CD4-positive, alpha-beta T cell treated with Interferon alpha-2 for 1 hour (primary cell): ENCODE measurements around the gene TFAP2D.

Experiments used
- DNase-seq, 2 donors: peaks; one replicate each; pipeline ENCODE4 v3.0.0-alpha.2; 2020 to 2022

Gene TFAP2D

DNA sequence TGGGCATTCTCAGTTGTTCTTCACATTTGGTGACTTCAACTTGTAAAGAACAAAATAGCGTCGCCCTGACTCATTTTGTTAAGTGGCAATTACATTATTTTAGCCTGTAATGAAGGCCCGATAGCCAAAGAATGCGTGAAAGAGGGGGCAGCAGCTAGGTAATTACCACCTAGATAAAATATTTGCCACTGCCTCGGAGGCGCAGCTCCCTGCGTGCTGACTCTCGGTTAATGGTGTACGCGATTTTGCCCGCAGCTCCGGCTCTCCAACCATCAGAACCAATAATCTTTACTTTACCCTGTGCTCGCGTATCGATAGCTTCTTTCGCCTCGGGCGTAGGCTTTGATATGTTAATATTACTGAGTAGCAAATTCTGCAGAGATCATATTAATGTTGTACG is 8.7 kb downstream of the TFAP2D start:
- no peak for DNase-seq

DNA sequence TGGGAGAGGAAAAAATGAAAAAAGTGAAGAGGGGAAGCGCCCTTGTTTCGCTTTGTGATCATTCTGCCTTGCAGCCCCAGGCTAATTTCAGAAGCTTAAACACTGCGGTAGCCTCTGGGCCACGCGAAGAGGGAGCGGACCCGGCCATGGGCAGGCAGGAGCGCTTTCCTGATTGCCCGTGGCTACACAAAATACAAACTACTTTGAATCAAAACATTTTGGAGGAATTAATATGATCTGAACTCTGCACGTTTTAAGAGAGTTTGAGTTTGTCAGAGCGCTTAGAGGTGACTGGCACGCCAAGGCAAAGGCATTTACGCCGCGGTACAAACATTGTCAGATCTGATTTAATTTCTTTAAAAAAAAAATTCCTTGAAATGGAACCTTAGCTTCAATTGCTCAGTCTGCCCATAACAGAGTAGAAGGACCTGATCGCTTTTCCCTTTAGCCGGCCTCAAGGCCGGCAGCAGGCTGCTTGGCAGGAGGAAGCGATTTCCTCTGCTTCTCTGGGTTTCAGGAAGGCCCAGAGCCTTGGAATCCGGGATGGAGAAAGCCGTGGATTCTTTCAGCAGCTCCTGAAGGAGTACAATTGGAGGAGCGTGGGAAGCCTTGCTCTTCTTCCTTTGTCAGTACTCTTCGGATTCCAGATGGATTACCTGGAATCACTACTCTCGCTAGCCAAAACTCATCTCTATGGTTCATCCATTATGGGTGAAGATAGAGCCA is 9.7 kb downstream of the TFAP2D start:
- DNase-seq, result no peak

GRCh38 chr6:50724381-50725124 is 11.2 kb downstream of the TFAP2D start:
- no peak for DNase-seq

DNA sequence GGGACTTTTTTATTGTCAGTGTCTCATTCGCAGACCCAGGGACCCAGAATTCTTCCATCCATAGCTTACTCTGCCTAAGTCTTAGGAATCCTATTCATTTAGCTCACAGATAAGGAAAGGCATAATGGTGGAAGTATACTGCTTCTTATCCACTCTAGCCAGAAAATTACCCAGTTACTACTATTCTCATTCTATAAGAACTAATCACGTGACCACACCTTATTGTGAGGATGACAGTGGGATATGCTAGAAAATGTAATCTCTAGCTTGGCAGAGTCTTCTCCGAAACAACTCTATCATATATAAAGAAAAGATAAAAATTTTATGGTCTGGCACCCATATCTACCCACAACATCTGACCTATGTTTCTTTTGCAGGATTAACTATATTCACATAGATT is 21.2 kb downstream of the TFAP2D start:
- DNase-seq, result no peak

GRCh38 chr6:50742161-50742560 is 28.8 kb downstream of the TFAP2D start:
- no peak for DNase-seq

GRCh38 chr6:50744976-50745375 is 31.6 kb downstream of the TFAP2D start:
- DNase-seq, result no peak

GRCh38 chr6:50762798-50763197 is 49.5 kb downstream of the TFAP2D start:
- no peak for DNase-seq

DNA sequence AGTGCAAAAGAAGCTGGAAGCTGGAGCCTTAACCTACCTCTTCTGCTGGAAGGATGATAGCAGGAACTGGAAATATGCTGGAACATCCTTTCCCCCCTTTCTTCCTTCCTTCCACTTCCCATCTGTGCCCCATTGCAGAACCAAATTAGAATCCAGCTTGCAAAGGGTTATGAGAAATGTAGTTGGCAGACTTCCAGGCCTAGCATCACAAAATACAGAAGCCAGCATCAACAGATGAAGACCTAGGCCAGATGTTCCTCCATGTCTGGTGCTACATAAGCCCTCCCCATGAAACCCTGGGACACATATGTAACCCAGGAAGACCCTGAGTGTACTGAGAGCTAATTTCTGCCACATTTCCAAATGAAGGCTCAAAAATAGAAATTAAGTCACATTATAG is 65.4 kb downstream of the TFAP2D start:
- no peak for DNase-seq

- no peak for DNase-seq
Observed at GRCh38 chr6:50780382-50780781, 67.1 kb downstream of the TFAP2D start.

DNA sequence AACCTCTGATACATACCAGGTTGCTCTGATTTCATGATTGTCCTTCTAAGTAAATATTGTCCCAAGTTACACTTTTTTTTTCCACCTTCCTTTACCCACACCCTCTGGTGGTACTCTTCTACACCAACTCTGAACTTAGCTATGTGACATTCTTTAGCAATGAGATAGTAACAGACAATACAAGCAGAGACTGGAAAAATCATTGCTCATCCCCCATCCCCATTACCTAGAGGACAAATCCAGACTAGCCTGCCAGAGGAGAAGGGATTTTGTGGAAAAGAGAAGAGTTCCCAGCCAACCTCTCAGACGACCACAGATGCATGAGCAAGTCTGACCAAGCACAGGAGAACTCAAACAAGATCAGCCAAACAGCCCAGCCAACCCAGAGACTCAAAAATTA is 72.6 kb downstream of the TFAP2D start:
- DNase-seq, result no peak

- DNase-seq, result peak in 1 of 2 donors; percentile 7
Observed at GRCh38 chr6:50791900-50792508, 78.7 kb downstream of the TFAP2D start.

GRCh38 chr6:50792771-50793170 is 79.4 kb downstream of the TFAP2D start:
- no peak for DNase-seq

GRCh38 chr6:50795574-50795973 is 82.2 kb downstream of the TFAP2D start:
- DNase-seq, result no peak

- no peak for DNase-seq
Observed at GRCh38 chr6:50804283-50804682, 91.0 kb downstream of the TFAP2D start.

- DNase-seq, result no peak
Observed at GRCh38 chr6:50807035-50807434, 93.7 kb downstream of the TFAP2D start.

GRCh38 chr6:50815436-50816114 is 102.2 kb downstream of the TFAP2D start:
- no peak for DNase-seq

- DNase-seq, result peak; percentile 42 to 48
Observed at GRCh38 chr6:50816115-50816675, 102.9 kb downstream of the TFAP2D start.

GRCh38 chr6:50816947-50817645 is 103.8 kb downstream of the TFAP2D start:
- no peak for DNase-seq

DNA sequence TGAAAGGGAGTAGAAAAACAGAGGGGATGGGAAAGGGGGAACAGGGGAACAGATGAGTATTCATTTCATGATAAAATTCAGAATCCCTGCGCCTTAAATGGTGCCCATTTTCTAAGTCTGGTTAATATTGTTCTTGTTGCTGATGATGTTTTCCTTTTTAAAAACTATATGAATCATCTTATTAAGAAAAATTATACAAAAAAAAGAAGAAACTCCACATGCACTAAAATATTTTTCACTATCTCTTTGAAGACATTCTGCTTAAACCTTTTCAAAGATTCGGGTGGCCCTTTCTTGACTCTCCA is 104.3 kb downstream of the TFAP2D start:
- DNase-seq, result no peak

- DNase-seq, result no peak
Observed at GRCh38 chr6:50818020-50818419, 104.7 kb downstream of the TFAP2D start.

GRCh38 chr6:50818673-50819072 is 105.3 kb downstream of the TFAP2D start, which contains the start of gene TFAP2B:
TSS of gene TFAP2B (plus strand) at chr6:50818871. CDS start at chr6:50818892, 21 bp downstream.
- no peak for DNase-seq

GRCh38 chr6:50819466-50819903 is 106.2 kb downstream of the TFAP2D start:
- no peak for DNase-seq
